KG1 (cell line): ENCODE measurements around the gene AMMECR1L.
"Not testable (repeated sequence)": the region's sequence is repeated elsewhere in the genome, so short reads cannot be mapped to it uniquely, and the experiment has no call there.

ENCODE experiments used
- DNase-seq: peaks from one replicate; lab custom pipeline; 2025; lab: John Stamatoyannopoulos, UW

Gene AMMECR1L

GRCh38 chr2:127885780-127886592 lies at the start of gene AMMECR1L:
AMMECR1L (minus strand) TSS chr2:127885956; CDS start chr2:127874234, 11,722 bp downstream.
- DNase-seq, result not testable (repeated sequence)

DNA sequence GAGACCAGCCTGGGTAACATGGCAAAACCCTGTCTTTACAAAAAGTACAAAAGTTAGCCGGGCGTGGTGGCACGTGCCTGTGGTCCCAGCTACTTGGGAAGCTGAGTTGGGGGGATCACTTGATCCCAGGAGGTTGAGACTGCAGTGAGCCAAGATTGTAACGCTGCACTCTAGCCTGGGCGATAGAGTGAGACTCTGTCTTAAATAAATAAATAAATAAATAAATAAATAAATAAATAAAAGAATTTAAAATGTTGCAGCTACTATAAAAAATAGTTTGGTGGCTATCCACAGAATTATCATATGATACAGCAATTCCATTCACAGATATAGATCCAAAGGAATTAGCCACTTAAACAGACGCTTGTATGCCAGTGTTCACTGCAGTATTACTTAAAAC lies 49.6 kb upstream of the AMMECR1L start:
- no peak for DNase-seq

DNA sequence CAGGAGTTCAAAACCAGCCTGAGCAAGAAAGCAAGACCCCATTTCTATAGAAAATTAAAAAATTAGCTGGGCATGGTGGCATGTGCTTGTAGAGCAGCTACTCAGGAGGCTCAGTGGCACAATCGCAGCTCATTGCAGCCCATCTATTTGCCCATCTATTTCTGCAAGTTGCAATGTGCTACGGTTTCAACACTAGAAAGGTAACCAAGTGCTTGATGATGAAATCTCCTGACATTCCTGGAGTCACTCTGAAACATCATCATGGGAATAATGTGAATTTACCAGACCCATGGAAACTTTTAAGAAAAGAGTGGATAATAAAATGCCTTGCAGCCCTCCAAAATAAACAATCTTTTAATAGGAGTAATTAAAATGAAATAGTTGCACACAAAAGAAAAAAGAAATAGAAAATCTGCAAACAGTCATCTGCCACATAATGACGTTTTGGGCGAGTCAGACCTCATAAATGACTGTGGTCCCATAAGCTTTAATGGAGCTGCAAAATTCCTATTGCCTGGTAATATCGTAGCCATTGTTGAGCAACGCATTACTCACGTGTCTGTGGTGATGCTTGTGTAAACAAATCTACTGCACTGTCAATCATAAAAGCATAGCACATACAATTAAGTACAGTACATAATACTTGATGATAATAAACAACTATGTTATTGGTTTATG lies 46.6 kb upstream of the AMMECR1L start:
- DNase-seq, result no peak

GRCh38 chr2:127929449-127929848 lies 43.7 kb upstream of the AMMECR1L start:
- no peak for DNase-seq

DNA sequence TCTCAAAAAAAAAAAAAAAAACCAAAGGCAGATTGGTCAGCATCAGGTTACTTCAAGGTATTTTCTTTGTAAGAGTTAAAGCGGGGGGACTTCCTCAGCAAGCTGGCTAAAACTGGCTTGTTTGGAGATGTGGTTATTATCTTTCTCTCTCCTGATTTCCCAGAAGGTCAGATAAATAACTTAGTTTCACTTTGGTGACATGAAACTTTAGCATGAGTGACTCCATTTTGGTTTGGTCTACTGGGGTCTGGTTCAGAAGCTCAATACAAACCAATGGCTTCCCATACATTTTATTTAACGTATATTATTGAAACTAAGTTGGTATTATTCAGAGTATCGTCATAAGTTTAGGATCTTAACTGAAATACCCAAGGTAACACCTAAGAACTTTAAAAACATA lies 41.6 kb upstream of the AMMECR1L start:
- no peak for DNase-seq

- DNase-seq, result no peak
These were observed 32.2 kb upstream of the AMMECR1L start for GRCh38 chr2:127917916-127918315.

DNA sequence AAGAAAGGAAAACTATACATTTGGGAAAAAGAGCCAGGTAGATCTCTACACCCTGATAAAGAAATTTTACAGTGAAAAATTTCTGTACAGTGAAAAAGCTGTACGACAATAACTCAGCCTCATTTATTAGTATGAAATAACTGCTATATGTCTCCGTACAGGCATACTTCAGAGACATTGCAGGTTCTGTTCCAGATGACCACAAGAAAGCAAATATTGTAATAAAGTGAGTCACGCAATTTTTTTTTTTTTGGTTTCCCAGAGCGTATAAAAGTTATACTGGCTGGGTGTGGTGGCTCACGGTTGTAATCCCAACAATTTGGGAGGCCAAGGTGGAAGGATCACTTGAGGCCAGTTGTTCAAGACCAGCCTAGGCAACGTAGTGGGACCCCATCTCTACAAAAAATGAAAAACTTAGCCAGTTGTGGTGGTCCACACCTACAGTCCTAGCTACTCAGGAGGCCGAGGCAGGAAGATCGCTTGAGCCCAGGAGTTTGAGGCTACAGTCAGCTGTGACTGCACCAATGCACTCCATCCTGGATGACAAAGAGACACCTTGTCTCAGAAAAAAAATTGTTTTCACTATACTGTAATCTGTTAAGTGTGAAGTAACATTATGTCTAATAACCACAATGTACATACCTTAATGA lies 28.2 kb upstream of the AMMECR1L start:
- no peak for DNase-seq

- DNase-seq, result no peak
These were observed 26.0 kb upstream of the AMMECR1L start for GRCh38 chr2:127911737-127912136.

GRCh38 chr2:127910415-127910814 lies 24.7 kb upstream of the AMMECR1L start:
- no peak for DNase-seq

GRCh38 chr2:127909019-127909418 lies 23.3 kb upstream of the AMMECR1L start:
- DNase-seq, result no peak

- DNase-seq, result not testable (repeated sequence)
These were observed 22.1 kb upstream of the AMMECR1L start for GRCh38 chr2:127907733-127908400.

- DNase-seq, result no peak
These were observed 20.6 kb upstream of the AMMECR1L start for GRCh38 chr2:127906206-127906926.

GRCh38 chr2:127901339-127902056 lies 15.7 kb upstream of the AMMECR1L start:
- no peak for DNase-seq

GRCh38 chr2:127897531-127898211 lies 11.9 kb upstream of the AMMECR1L start:
- no peak for DNase-seq

GRCh38 chr2:127893494-127893893 lies 7.7 kb upstream of the AMMECR1L start:
- no peak for DNase-seq

DNA sequence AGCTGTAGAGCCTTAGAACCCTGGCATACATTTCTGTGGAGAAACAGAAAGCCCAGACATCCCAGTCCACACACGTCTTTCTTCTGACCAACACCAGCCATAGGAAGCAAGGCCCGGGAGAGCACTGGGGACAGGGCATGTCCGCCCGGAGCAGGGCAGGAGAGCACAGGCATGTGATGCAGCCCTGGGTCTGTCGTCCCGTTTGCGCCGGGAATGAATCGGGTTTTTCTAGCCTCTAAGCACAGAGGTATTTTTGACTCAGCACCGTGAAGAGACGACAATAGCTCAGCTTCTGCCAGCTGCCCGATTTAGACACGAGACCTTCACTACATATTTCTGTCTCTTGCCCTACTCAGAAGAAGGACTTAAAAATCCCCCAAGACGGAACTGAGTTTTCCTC lies 7.3 kb upstream of the AMMECR1L start:
- DNase-seq, result no peak

- DNase-seq, result no peak
These were observed 6.1 kb upstream of the AMMECR1L start for GRCh38 chr2:127891811-127892210.

GRCh38 chr2:127890756-127891155 lies 5.0 kb upstream of the AMMECR1L start:
- not testable (repeated sequence) for DNase-seq

DNA sequence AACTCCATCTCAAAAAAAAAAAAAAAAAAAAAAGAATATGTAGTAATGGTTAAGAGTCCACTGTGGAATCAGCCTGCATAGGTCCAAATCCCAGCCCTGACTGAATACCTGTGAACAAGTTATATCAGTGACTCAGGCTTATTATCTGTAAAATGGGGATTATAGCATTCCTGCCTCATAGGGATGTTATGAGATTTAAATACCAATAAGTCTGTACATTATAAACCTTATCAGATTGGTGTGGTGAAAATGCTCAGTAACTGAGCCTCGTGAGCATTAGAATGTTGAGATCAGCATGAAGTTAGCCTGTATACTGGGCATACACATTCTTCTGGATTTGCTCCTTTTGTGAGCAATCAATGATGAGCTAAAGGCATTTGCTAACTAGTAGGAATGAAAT lies 3.0 kb upstream of the AMMECR1L start:
- DNase-seq, result no peak

GRCh38 chr2:127887776-127888130 lies 2.0 kb upstream of the AMMECR1L start:
- no peak for DNase-seq
